H9 (cell line): ENCODE results near the gene CDH23. TPM values are rescaled to one million over a fixed set of nuclear protein-coding genes. Genes with fewer than 3 reads are reported as not detected.

ENCODE experiments used
- DNase-seq: peaks from one replicate; pipeline ENCODE4 v3.0.0-alpha.2; 2017
- H2AFZ ChIP-seq: one replicate; pipeline ENCODE4 v1.6.1; 2013; ENCODE audit warnings: mild to moderate bottlenecking, low read length, control low read depth, moderate library complexity
- H2AK5ac ChIP-seq: 2 replicates; pipeline ENCODE4 v1.6.1; 2013; ENCODE audit warnings: low read length, control low read depth, mixed read lengths; ENCODE audit not compliant: insufficient read length
- H2BK120ac ChIP-seq: one replicate; pipeline ENCODE4 v1.6.1; 2013; ENCODE audit warnings: low read depth, mild to moderate bottlenecking, low read length, control low read depth, inconsistent platforms; ENCODE audit not compliant: poor library complexity, severe bottlenecking
- H2BK12ac ChIP-seq: 2 replicates; pipeline ENCODE4 v1.6.1; 2013; ENCODE audit warnings: low read length, control low read depth, mixed read lengths, low read depth; ENCODE audit not compliant: insufficient read length
- H2BK15ac ChIP-seq: 2 replicates; pipeline ENCODE4 v1.6.1; 2013; ENCODE audit warnings: low read depth, low read length, control low read depth
- H2BK20ac ChIP-seq: one replicate; pipeline ENCODE4 v1.6.1; 2013; ENCODE audit warnings: low read depth, mild to moderate bottlenecking, low read length, control low read depth, inconsistent platforms; ENCODE audit not compliant: poor library complexity, severe bottlenecking
- H2BK5ac ChIP-seq: 2 replicates; pipeline ENCODE4 v1.6.1; 2013; ENCODE audit warnings: low read length, control low read depth, mixed read lengths; ENCODE audit not compliant: insufficient read length
- H3K14ac ChIP-seq: 2 replicates; pipeline ENCODE4 v1.6.1; 2013; ENCODE audit warnings: low read length, control low read depth; ENCODE audit not compliant: insufficient read depth
- H3K18ac ChIP-seq: 2 replicates; pipeline ENCODE4 v1.6.1; 2013; ENCODE audit warnings: low read depth, mild to moderate bottlenecking, mixed read lengths, low read length, control low read depth; ENCODE audit not compliant: insufficient read length
- H3K23ac ChIP-seq: 2 replicates; pipeline ENCODE4 v1.6.1; 2013; ENCODE audit warnings: low read length, control low read depth, mixed read lengths, low read depth; ENCODE audit not compliant: insufficient read length
- H3K23me2 ChIP-seq: 2 replicates; pipeline ENCODE4 v1.6.1; 2013; ENCODE audit warnings: low read depth, mild to moderate bottlenecking, mixed read lengths, low read length, control low read depth; ENCODE audit not compliant: insufficient read length, poor library complexity, severe bottlenecking
- H3K27ac ChIP-seq: 2 replicates; pipeline ENCODE4 v1.5.1; 2013; ENCODE audit warnings: low read length, control low read depth, mixed read lengths, low read depth; ENCODE audit not compliant: insufficient read length
- H3K27me3 ChIP-seq: 2 replicates; pipeline ENCODE4 v1.6.1; 2013; ENCODE audit warnings: low read length, control low read depth, inconsistent platforms; ENCODE audit not compliant: insufficient read depth
- H3K4ac ChIP-seq: 2 replicates; pipeline ENCODE4 v1.6.1; 2013; ENCODE audit warnings: low read depth, mild to moderate bottlenecking, control low read depth, inconsistent platforms, low read length, moderate library complexity
- H3K4me1 ChIP-seq: 2 replicates; pipeline ENCODE4 v1.6.1; 2013; ENCODE audit warnings: low read length, control low read depth, inconsistent platforms; ENCODE audit not compliant: insufficient read depth
- H3K4me2 ChIP-seq: 2 replicates; pipeline ENCODE4 v1.6.1; 2013; ENCODE audit warnings: low read length, control low read depth, mixed read lengths; ENCODE audit not compliant: insufficient read length, insufficient read depth
- H3K56ac ChIP-seq: 2 replicates; pipeline ENCODE4 v1.6.1; 2013; ENCODE audit warnings: low read depth, mild to moderate bottlenecking, mixed read lengths, low read length, control low read depth; ENCODE audit not compliant: insufficient read length
- H3K79me1 ChIP-seq: 2 replicates; pipeline ENCODE4 v1.6.1; 2013; ENCODE audit warnings: low read depth, mild to moderate bottlenecking, moderate library complexity, low read length, control low read depth, inconsistent platforms; ENCODE audit not compliant: insufficient read depth, poor library complexity, severe bottlenecking
- H3K79me2 ChIP-seq: 2 replicates; pipeline ENCODE4 v1.6.1; 2013; ENCODE audit warnings: low read length, control low read depth, inconsistent platforms; ENCODE audit not compliant: insufficient read depth
- H3K9ac ChIP-seq: 2 replicates; pipeline ENCODE4 v1.6.1; 2013; ENCODE audit warnings: low read length, control low read depth, mixed read lengths; ENCODE audit not compliant: insufficient read length; ENCODE audit errors: extremely low read depth
- H3K9me3 ChIP-seq: one replicate; pipeline ENCODE4 v1.6.1; 2013; ENCODE audit warnings: low read depth, low read length, inconsistent platforms; ENCODE audit not compliant: control insufficient read depth
- H3T11ph ChIP-seq: one replicate; pipeline ENCODE4 v1.6.1; 2013; ENCODE audit warnings: mild to moderate bottlenecking, low read length, control low read depth, inconsistent platforms
- H4K20me1 ChIP-seq: one replicate; pipeline ENCODE4 v1.6.1; 2013; ENCODE audit not compliant: control insufficient read depth, insufficient read length, insufficient read depth
- H4K5ac ChIP-seq: 2 replicates; pipeline ENCODE4 v1.6.1; 2013; ENCODE audit warnings: low read depth, mild to moderate bottlenecking, mixed read lengths, low read length, control low read depth; ENCODE audit not compliant: insufficient read length
- H4K8ac ChIP-seq: replicated peaks from 2 replicates; pipeline ENCODE4 v1.6.1; 2013; ENCODE audit warnings: low read length, control low read depth, mixed read lengths, low read depth; ENCODE audit not compliant: insufficient read length
- H4K91ac ChIP-seq: 2 replicates; pipeline ENCODE4 v1.6.1; 2013; ENCODE audit warnings: low read depth, mild to moderate bottlenecking, moderate library complexity, mixed read lengths, low read length, control low read depth; ENCODE audit not compliant: insufficient read length
- H3K27ac Mint-ChIP-seq, 3 experiments: 2 replicates in 2 of 3; 3 replicates in 1 of 3; pipeline ENCODE4 v1.8.0; 2020 to 2021; ENCODE audit warnings: mixed read lengths in 3 of 3, mild to moderate bottlenecking in 1 of 3, moderate library complexity in 1 of 3
- H3K27me3 Mint-ChIP-seq: 2 replicates; pipeline ENCODE4 v1.8.0; 2021; ENCODE audit warnings: low read depth, mild to moderate bottlenecking, moderate library complexity, mixed read lengths
- H3K36me3 Mint-ChIP-seq, 3 experiments: 2 replicates in 2 of 3; 3 replicates in 1 of 3; pipeline ENCODE4 v1.8.0; 2020 to 2021; ENCODE audit warnings: low read depth in 3 of 3, mixed read lengths in 3 of 3; ENCODE audit not compliant: insufficient read depth in 1 of 3
- H3K4me1 Mint-ChIP-seq, 2 experiments: 2 replicates each; pipeline ENCODE4 v1.8.0; 2020; ENCODE audit warnings: mixed read lengths in 2 of 2
- H3K4me3 Mint-ChIP-seq, 2 experiments: 2 replicates in 1 of 2; 3 replicates in 1 of 2; pipeline ENCODE4 v1.8.0; 2020 to 2021; ENCODE audit warnings: mild to moderate bottlenecking in 2 of 2, mixed read lengths in 2 of 2, moderate library complexity in 1 of 2
- H3K9me3 Mint-ChIP-seq, 2 experiments: 2 replicates in 1 of 2; 3 replicates in 1 of 2; pipeline ENCODE4 v1.8.0; 2020; ENCODE audit warnings: mild to moderate bottlenecking in 2 of 2, mixed read lengths in 2 of 2, moderate library complexity in 1 of 2
- WGBS: extraction: QIAGEN DNeasy Blood & Tissue Kit; methylation state at CpG from one replicate; pipeline ENCODE4 v1.1.7; 2013; ENCODE audit warnings: missing lambda C conversion rate, low lambda C conversion rate, mixed read lengths; ENCODE audit not compliant: insufficient read length; ENCODE audit errors: extremely low coverage; 5-methylcytosine and 5-hydroxymethylcytosine counted together
- total RNA-seq: library from RNA; stranded (reverse); gene quantifications from 2 replicates; pipeline ENCODE4 v1.2.1, GENCODE V29; 2021
- TF ChIP-seq, protein P1 (sequence below): fragments of 200-600 bp; sonication (generic); conservative IDR thresholded peaks from 3 replicates; pipeline ENCODE4 v1.8.0; 2021; ENCODE audit warnings: antibody characterized with exemption, mild to moderate bottlenecking

Gene CDH23
- total RNA-seq, 1 experiment from 2014 or later = 2.1 TPM

DNA sequence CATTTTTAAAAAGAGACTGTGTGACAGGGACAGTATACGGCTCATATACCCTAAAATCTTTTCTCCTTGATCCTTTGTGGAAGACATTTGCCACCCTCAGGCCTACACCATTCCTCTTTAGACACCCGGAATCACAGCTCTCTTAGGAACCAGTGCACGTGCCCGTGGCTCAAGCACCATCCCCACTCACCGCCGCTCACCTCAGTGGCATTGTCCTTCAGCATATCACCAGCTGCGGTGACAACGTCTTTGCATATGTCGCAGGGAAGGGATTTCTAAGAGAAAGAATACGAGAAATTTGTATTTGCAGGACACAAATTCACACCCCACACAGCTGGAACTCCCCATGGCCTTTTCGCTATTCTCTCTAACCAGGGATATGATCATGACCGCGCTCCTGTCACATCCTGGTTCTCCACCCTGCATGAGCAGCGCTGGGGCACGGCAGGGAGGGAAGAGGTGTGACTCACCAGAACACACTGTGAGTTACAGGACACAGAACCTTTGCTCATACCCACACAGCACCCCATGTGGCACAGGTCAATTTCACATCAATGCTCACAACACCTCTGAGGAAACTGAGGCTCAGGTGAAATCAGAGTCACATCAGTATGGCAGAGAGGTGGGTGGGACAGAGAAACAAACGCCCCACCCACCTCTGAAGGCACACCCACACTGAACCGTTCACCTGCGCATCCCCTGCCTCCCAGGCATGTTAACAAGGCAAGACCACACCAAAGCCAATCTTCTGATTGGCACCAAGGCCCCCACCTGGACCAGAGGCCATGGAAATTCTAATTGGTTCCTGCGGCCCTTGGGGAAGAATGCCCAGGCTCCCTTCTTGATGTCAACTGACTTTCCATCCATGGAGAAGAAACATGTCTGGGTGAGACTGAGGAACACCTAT lies 435.2 kb downstream of the CDH23 start:
- Mint-ChIP-seq H3K36me3 (peaks cover 35 to 54% (median 53%) of the 10 kb centered on the region in 3 experiments), H3K4me1 (peaks cover 11 to 12% of the 10 kb centered on the region in 2 experiments), H3K4me3 (no peak overlapping the region), H3K9me3 (no peaks in the 10 kb centered on the region), H3K27me3 (no peaks in the 10 kb centered on the region), H3K27ac (peak overlapping the region in 1 of 3 experiments; percentile 29; a peak in 1 of 7 replicates)
- H2BK5ac ChIP-seq = no peak overlapping the region
- no peak overlapping the region for H4K5ac ChIP-seq
- no peak overlapping the region for H3K4ac ChIP-seq
- H2BK12ac ChIP-seq = no peak overlapping the region
- H2BK20ac ChIP-seq = no peak overlapping the region
- H2AFZ ChIP-seq = no peak overlapping the region
- H3K23me2 ChIP-seq = no peaks in the 10 kb centered on the region
- H3K4me2 ChIP-seq = no peak overlapping the region
- DNase-seq = no peak
- peaks cover 1% of the 10 kb centered on the region; the same call in 1 of the 2 replicates for H3K4me1 ChIP-seq
- no peaks in the 10 kb centered on the region for H3K9me3 ChIP-seq
- H3T11ph ChIP-seq = no peak overlapping the region
- no peak overlapping the region for H4K91ac ChIP-seq
- no peak overlapping the region for H3K27ac ChIP-seq
- no peak overlapping the region for H2BK120ac ChIP-seq
- no peak overlapping the region for H2AK5ac ChIP-seq
- no peaks in the 10 kb centered on the region for H3K27me3 ChIP-seq
- peaks cover 22% of the 10 kb centered on the region; the same call in 1 of the 2 replicates for H3K79me2 ChIP-seq
- no CpG with 5 or more reads among the region's 19 CpGs for WGBS
- no peak overlapping the region for H4K8ac ChIP-seq
- H4K20me1 ChIP-seq = no peaks in the 10 kb centered on the region
- TF ChIP-seq, protein P1, sequence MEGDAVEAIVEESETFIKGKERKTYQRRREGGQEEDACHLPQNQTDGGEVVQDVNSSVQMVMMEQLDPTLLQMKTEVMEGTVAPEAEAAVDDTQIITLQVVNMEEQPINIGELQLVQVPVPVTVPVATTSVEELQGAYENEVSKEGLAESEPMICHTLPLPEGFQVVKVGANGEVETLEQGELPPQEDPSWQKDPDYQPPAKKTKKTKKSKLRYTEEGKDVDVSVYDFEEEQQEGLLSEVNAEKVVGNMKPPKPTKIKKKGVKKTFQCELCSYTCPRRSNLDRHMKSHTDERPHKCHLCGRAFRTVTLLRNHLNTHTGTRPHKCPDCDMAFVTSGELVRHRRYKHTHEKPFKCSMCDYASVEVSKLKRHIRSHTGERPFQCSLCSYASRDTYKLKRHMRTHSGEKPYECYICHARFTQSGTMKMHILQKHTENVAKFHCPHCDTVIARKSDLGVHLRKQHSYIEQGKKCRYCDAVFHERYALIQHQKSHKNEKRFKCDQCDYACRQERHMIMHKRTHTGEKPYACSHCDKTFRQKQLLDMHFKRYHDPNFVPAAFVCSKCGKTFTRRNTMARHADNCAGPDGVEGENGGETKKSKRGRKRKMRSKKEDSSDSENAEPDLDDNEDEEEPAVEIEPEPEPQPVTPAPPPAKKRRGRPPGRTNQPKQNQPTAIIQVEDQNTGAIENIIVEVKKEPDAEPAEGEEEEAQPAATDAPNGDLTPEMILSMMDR = no peak
- H3K56ac ChIP-seq = no peak overlapping the region
- H3K14ac ChIP-seq = no peak overlapping the region
- peaks cover 13% of the 10 kb centered on the region for H3K79me1 ChIP-seq
- H3K23ac ChIP-seq = no peak overlapping the region
- H3K18ac ChIP-seq = no peak overlapping the region
- H3K9ac ChIP-seq = no peak overlapping the region
- no peak overlapping the region for H2BK15ac ChIP-seq
